ENCODE data around the gene PIM3. TPM values are rescaled to one million over a fixed set of nuclear protein-coding genes. Genes with fewer than 3 reads are reported as not detected.

Gene PIM3
- total RNA-seq (10 to 100 TPM; 14.5 to 33.8 TPM), polyA plus RNA-seq (10 to 100 TPM; 22.3 to 44.0 TPM)

DNA sequence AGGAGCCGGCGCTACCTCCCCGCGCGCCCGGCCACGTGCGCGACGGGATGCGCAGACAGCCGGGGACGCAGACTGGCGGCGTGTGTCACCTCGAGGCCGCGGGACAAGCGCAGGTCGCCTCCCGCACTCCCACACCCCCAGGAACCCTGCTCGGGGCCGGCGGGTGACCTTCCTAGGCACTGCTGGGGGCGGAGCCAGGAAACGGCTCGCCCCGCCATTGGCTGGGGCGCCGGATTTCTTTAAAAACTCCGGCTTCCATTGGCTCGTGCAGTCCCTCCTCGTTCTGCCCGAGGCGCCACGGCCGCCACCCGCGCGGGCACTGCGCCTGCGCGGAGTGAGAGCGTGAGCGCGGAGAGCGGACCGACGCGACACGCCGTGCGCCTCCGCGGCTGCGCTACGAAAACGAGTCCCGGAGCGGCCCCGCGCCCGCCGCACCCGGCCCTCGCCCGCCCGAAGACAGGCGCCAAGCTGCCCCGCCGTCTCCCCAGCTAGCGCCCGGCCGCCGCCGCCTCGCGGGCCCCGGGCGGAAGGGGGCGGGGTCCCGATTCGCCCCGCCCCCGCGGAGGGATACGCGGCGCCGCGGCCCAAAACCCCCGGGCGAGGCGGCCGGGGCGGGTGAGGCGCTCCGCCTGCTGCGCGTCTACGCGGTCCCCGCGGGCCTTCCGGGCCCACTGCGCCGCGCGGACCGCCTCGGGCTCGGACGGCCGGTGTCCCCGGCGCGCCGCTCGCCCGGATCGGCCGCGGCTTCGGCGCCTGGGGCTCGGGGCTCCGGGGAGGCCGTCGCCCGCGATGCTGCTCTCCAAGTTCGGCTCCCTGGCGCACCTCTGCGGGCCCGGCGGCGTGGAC, at the start of gene PIM3:
Gene PIM3, plus strand, starts transcription at position 614 of the 846 bp plus-strand sequence. Its CDS starts 176 bp downstream, at position 790.
- Histone ChIP-seq H3K9me3 (ENCODE audit: control insufficient read depth in 4 of 4, low read length in 3 of 4) (no peaks in the 10 kb centered on the region), H3K27me3 (ENCODE audit: control insufficient read depth in 4 of 4, insufficient read depth in 4 of 4, low read length in 3 of 4) (no peaks in the 10 kb centered on the region), H3K4me1 (ENCODE audit: control insufficient read depth in 4 of 4, insufficient read depth in 4 of 4, low read length in 3 of 4) (peaks cover 25 to 61% (median 50%) of the 10 kb centered on the region in 4 donors), H3K36me3 (ENCODE audit: control insufficient read depth in 4 of 4, insufficient read depth in 3 of 4, low read depth in 1 of 4, low read length in 3 of 4) (peaks cover 0 to 13% (median 3%) of the 10 kb centered on the region in 4 donors), H3K27ac (ENCODE audit: low read depth in 1 of 2, low read length in 2 of 2) (peak within 1 kb of the TSS; percentile 94 to 99), H3K4me3 (ENCODE audit: low read depth in 1 of 3, low read length in 3 of 3) (peak within 1 kb of the TSS; percentile 95 to 98 (median 95)), H3K9ac (ENCODE audit: low read depth in 1 of 2, low read length in 2 of 2) (peak within 1 kb of the TSS; percentile 70 to 80)
- peak in 1 of 2 donors; percentile 72 for TF ChIP-seq GABPA (IDR thresholded peaks at IDR 0.05 in 1 of 2, conservative IDR thresholded peaks at IDR 0.05 in 1 of 2)
- TF ChIP-seq SP1 (IDR thresholded peaks at IDR 0.05): peak; percentile 53
- TF ChIP-seq, protein P1, sequence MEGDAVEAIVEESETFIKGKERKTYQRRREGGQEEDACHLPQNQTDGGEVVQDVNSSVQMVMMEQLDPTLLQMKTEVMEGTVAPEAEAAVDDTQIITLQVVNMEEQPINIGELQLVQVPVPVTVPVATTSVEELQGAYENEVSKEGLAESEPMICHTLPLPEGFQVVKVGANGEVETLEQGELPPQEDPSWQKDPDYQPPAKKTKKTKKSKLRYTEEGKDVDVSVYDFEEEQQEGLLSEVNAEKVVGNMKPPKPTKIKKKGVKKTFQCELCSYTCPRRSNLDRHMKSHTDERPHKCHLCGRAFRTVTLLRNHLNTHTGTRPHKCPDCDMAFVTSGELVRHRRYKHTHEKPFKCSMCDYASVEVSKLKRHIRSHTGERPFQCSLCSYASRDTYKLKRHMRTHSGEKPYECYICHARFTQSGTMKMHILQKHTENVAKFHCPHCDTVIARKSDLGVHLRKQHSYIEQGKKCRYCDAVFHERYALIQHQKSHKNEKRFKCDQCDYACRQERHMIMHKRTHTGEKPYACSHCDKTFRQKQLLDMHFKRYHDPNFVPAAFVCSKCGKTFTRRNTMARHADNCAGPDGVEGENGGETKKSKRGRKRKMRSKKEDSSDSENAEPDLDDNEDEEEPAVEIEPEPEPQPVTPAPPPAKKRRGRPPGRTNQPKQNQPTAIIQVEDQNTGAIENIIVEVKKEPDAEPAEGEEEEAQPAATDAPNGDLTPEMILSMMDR (IDR thresholded peaks at IDR 0.05; ENCODE audit: low read depth, low read length, missing input control): no peak
- peak; percentile 38 to 39 for TF ChIP-seq RXRA (IDR thresholded peaks at IDR 0.05)
- no peak for TF ChIP-seq FOXA2 (IDR thresholded peaks at IDR 0.05)
- TF ChIP-seq YY1 (IDR thresholded peaks at IDR 0.05): peak; percentile 71
- TF ChIP-seq HNF4G (IDR thresholded peaks at IDR 0.05): no peak
- no peak for TF ChIP-seq HNF4A (conservative IDR thresholded peaks at IDR 0.05)
- under 1% methylated on average over 137 of the region's 137 CpGs for WGBS
- DNase-seq (ENCODE audit: low spot score): peak; percentile 91

- no peak overlapping the region for H3K9ac ChIP-seq (ENCODE audit: low read depth in 1 of 2, low read length in 2 of 2)
- DNase-seq (ENCODE audit: low spot score): no peak
- H3K9me3 ChIP-seq (ENCODE audit: control insufficient read depth in 4 of 4, low read length in 3 of 4): no peaks in the 10 kb centered on the region
- peaks cover 0 to 4% (median 2%) of the 10 kb centered on the region in 4 donors for H3K4me1 ChIP-seq (ENCODE audit: control insufficient read depth in 4 of 4, insufficient read depth in 4 of 4, low read length in 3 of 4)
- H3K4me3 ChIP-seq (ENCODE audit: low read depth in 1 of 3, low read length in 3 of 3): no peak overlapping the region
- H3K27me3 ChIP-seq (ENCODE audit: control insufficient read depth in 4 of 4, insufficient read depth in 4 of 4, low read length in 3 of 4): no peaks in the 10 kb centered on the region
- H3K27ac ChIP-seq (ENCODE audit: low read depth in 1 of 2, low read length in 2 of 2): no peak overlapping the region
- WGBS: 90% methylated on average over 30 of the region's 30 CpGs
- peaks cover 10 to 39% (median 13%) of the 10 kb centered on the region in 4 donors for H3K36me3 ChIP-seq (ENCODE audit: control insufficient read depth in 4 of 4, insufficient read depth in 3 of 4, low read depth in 1 of 4, low read length in 3 of 4)
- TF ChIP-seq JUND (IDR thresholded peaks at IDR 0.05) (no peak), HNF4A (conservative IDR thresholded peaks at IDR 0.05) (no peak), ATF3 (IDR thresholded peaks at IDR 0.05) (no peak), RXRA (IDR thresholded peaks at IDR 0.05) (no peak)
Measured at GRCh38 chr22:49911881-49912625, 48.5 kb upstream of the PIM3 start.

- Histone ChIP-seq H3K9me3 (ENCODE audit: control insufficient read depth in 4 of 4, low read length in 3 of 4) (no peaks in the 10 kb centered on the region), H3K36me3 (ENCODE audit: control insufficient read depth in 4 of 4, insufficient read depth in 3 of 4, low read depth in 1 of 4, low read length in 3 of 4) (peaks cover 6 to 30% (median 9%) of the 10 kb centered on the region in 4 donors), H3K4me1 (ENCODE audit: control insufficient read depth in 4 of 4, insufficient read depth in 4 of 4, low read length in 3 of 4) (peaks cover 0 to 9% (median 3%) of the 10 kb centered on the region in 4 donors), H3K9ac (ENCODE audit: low read depth in 1 of 2, low read length in 2 of 2) (no peak overlapping the region), H3K4me3 (ENCODE audit: low read depth in 1 of 3, low read length in 3 of 3) (no peak overlapping the region), H3K27me3 (ENCODE audit: control insufficient read depth in 4 of 4, insufficient read depth in 4 of 4, low read length in 3 of 4) (no peaks in the 10 kb centered on the region), H3K27ac (ENCODE audit: low read depth in 1 of 2, low read length in 2 of 2) (no peak overlapping the region)
- TF ChIP-seq YY1 (IDR thresholded peaks at IDR 0.05) (no peak), RXRA (IDR thresholded peaks at IDR 0.05) (no peak)
- TF ChIP-seq, protein P2, sequence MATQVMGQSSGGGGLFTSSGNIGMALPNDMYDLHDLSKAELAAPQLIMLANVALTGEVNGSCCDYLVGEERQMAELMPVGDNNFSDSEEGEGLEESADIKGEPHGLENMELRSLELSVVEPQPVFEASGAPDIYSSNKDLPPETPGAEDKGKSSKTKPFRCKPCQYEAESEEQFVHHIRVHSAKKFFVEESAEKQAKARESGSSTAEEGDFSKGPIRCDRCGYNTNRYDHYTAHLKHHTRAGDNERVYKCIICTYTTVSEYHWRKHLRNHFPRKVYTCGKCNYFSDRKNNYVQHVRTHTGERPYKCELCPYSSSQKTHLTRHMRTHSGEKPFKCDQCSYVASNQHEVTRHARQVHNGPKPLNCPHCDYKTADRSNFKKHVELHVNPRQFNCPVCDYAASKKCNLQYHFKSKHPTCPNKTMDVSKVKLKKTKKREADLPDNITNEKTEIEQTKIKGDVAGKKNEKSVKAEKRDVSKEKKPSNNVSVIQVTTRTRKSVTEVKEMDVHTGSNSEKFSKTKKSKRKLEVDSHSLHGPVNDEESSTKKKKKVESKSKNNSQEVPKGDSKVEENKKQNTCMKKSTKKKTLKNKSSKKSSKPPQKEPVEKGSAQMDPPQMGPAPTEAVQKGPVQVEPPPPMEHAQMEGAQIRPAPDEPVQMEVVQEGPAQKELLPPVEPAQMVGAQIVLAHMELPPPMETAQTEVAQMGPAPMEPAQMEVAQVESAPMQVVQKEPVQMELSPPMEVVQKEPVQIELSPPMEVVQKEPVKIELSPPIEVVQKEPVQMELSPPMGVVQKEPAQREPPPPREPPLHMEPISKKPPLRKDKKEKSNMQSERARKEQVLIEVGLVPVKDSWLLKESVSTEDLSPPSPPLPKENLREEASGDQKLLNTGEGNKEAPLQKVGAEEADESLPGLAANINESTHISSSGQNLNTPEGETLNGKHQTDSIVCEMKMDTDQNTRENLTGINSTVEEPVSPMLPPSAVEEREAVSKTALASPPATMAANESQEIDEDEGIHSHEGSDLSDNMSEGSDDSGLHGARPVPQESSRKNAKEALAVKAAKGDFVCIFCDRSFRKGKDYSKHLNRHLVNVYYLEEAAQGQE (IDR thresholded peaks at IDR 0.05): no peak
- 84% methylated on average over 14 of the region's 14 CpGs for WGBS
- no peak for DNase-seq (ENCODE audit: low spot score)
Measured at GRCh38 chr22:49913026-49913425, 47.5 kb upstream of the PIM3 start.
